GM13977 (cell line): ENCODE measurements around the gene FRAS1.
"Not testable (repeated sequence)": the region's sequence is repeated elsewhere in the genome, so short reads cannot be mapped to it uniquely, and the experiment has no call there.

ENCODE experiments used
- DNase-seq: peaks from one replicate; pipeline ENCODE4 v3.0.0; 2012; ENCODE audit warnings: low spot score
- in situ Hi-C: fragments of 300-500 bp; cut with MboI; formaldehyde crosslinking; loops from one replicate; pipeline ENCODE4 v1.12.0; 2022; ENCODE audit warnings: low sequenced_read_pairs, low pct_unique_long_range_greater_than_20kb, mixed read lengths, inconsistent platforms; ENCODE audit not compliant: unreplicated experiment
- TF ChIP-seq, protein P1 (sequence below): IDR thresholded peaks from 2 replicates; pipeline ENCODE4 v1.5.1; 2012; ENCODE audit warnings: mild to moderate bottlenecking, control low read depth; ENCODE audit not compliant: insufficient read depth; ENCODE audit errors: extremely low read depth, missing control alignments

FRAS1 gene

DNA sequence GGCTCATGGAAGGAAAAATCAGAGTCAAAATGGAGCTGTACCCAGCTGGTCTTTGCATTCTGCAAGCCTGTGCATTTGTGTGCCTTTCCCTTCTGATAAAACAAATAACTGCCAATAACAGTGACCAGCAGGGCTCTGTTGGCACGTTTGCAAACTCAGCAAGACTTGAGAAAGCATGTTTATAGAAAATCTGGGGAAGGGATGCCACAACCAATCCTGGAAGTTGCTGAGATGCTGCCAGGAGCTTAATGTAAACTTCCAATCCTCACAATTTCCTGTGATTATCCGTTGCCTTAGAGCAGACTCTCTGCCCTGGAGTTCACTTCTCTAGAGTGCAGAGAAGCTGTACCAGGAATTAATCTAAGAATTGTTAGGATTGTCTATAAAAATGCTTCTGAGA lies 487.6 kb downstream of the FRAS1 start:
- in situ Hi-C loops: no loop called here
- DNase-seq: no peak
- TF ChIP-seq, protein P1, sequence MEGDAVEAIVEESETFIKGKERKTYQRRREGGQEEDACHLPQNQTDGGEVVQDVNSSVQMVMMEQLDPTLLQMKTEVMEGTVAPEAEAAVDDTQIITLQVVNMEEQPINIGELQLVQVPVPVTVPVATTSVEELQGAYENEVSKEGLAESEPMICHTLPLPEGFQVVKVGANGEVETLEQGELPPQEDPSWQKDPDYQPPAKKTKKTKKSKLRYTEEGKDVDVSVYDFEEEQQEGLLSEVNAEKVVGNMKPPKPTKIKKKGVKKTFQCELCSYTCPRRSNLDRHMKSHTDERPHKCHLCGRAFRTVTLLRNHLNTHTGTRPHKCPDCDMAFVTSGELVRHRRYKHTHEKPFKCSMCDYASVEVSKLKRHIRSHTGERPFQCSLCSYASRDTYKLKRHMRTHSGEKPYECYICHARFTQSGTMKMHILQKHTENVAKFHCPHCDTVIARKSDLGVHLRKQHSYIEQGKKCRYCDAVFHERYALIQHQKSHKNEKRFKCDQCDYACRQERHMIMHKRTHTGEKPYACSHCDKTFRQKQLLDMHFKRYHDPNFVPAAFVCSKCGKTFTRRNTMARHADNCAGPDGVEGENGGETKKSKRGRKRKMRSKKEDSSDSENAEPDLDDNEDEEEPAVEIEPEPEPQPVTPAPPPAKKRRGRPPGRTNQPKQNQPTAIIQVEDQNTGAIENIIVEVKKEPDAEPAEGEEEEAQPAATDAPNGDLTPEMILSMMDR: no peak

DNA sequence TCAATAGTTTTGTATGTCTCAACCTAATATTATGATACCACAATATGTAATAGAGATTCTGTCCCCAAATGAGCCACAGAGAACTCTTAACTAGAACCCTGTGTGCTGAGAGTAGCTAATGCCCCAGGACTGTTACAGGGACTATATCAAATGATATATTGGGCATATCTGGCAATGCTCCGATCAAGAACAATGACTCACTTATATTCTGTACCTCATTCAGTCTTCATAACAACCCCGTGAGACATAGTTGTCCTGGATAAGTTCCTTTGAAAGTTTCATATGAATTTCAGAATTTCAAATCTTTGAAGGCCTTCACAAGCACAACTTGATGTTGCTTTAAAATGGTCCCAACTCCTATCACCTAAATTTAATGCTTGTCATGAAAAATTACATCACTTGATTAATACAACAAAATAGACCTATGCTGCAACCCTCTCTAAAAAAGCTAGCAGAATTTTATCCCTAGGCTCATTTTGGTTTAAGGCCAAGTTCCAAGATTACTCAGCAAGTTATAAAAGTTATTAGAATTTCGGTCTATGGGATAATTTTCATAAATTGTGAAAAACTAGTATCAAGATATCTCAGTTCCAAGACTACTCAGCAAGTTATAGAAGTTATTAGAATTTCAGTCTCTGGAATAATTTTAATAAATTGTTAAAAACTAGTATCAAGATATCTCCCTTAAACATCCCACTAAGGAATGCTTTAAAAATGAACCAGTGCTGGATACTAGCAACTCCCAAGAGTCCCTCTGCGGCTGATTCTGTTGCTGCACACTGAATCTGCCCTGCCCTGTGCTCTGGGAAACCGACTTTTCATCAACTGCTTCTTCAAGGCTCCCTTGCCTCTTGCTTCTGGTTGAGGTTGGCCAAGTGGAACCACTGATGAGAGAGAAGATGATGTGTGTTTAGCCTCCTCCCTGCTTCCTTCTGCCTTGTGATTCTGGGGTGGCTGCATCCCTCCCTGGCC lies 488.4 kb downstream of the FRAS1 start:
- in situ Hi-C loops: no loop called here
- no peak for DNase-seq
- TF ChIP-seq, protein P1: no peak

DNA sequence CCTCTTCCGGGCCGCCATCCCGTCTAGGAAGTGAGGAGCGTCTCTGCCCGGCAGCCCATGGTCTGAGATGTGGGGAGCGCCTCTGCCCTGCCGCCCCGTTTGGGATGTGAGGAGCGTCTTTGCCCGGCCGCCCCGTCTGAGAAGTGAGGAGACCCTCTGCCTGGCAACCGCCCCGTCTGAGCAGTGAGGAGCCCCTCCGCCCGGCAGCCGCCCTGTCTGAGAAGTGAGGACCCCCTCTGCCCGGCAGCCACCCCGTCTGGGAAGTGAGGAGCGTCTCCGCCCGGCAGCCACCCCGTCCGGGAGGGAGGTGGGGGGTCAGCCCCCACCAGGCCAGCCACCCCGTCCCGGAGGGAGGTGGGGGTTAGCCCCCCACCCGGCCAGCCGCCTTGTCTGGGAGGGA lies 490.8 kb downstream of the FRAS1 start:
- in situ Hi-C loops, DNase-seq: not testable (repeated sequence)

DNA sequence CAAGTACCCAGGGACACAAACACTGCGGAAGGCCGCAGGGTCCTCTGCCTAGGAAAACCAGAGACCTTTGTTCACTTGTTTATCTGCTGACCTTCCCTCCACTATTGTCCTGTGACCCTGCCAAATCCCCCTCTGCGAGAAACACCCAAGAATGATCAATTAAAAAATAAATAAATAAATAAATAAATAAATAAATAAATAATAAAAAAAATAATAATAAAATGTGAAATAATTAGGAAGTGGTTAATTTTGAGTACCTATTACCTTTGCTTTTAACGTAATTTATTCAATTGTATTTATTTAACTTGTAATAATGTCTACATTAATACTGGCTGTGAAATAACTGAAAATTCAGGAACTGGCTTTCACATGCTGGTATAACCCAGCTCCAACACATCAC lies 491.8 kb downstream of the FRAS1 start:
- DNase-seq, in situ Hi-C loops: not testable (repeated sequence)

DNA sequence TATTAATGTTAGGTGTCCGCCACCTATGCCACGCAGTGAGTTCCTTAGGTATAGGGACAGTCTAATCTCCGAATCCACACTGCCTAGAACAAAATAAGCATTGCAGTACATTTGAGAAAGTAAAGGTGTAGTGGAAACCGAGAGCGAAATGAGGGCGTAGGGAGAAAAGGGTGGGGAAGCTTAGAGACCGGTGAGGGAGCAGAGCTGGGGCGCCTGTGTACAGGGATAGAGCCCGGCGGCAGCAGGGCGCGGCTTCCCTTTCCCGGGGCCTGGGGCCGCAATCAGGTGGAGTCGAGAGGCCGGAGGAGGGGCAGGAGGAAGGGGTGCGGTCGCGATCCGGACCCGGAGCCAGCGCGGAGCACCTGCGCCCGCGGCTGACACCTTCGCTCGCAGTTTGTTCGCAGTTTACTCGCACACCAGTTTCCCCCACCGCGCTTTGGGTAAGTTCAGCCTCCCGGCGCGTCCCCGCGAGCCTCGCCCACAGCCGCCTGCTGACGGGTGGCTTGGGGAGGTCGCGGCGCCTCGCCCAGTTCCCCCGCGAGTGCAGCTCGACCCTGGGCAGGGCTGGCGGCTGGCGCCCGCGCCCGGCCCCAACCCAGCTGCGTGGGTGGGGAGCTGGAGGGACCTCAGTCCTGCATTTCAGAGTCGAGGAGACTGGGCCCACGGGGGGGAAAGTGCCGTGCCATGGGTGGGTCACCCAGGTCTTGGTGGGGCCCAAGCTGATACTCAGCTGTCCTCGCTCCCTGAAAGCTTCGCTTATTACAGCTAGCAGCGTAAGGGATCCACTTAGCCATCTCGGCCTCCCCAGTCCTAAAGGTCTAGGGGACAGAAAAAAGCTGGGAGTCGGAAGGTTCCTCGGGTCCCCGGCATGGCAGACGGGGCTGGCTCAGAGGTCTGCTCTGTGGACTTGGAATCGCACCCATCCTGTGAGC lies 494.6 kb downstream of the FRAS1 start, which contains the start of gene ANXA3:
TSS of gene ANXA3 (plus strand) at position 351 of the 932 bp plus-strand sequence. CDS start 2,704 bp downstream, outside the sequence.
- in situ Hi-C loops: no loop called here
- TF ChIP-seq, protein P1: no peak
- DNase-seq: peak; percentile 59

DNA sequence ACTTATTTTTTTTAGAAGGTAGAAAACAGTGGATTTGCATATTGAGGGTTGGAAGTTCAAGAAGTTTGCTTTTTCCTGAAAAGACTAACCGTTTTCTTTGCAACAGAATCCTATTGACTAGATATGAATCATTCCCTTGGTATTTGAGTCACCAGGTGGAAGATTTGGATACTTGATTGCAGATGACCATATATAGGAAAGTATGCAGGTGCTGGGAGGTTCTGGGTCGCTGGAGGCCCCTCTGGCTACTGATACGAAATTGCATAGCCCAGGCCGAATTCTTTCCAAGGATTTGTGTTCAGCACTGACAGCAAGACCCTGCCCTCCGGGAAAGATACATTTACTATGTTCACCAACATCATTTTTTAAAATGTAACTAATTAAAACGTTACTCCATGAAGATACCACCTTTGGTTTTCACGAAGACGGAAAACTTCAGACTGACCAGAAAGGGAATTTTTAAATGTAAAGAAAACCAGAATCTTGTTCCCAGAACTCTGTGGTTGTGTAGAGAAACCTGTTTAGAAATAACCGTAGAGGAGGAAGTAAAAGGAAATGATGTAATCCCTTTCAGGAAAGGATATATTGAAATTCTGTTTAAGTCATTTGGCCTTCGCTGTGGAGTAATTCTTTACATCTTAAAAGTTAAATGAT lies 495.4 kb downstream of the FRAS1 start:
- DNase-seq: no peak
- in situ Hi-C loops: no loop called here
- TF ChIP-seq, protein P1: no peak

- no peak for DNase-seq
- TF ChIP-seq, protein P1: no peak
- in situ Hi-C loops: no loop called here
These were observed 495.9 kb downstream of the FRAS1 start for GRCh38 chr4:78553043-78553396.
